ENCODE results near the gene NFKB2. TPM values are rescaled to one million over a fixed set of nuclear protein-coding genes. Genes with fewer than 3 reads are reported as not detected.

The NFKB2 gene
- total RNA-seq, 2 donors from 2014 or later: 7.3 to 15.6 TPM

- Histone ChIP-seq H3K4me1 (peaks cover 0 to 21% of the 10 kb centered on the region in 2 donors), H3K27ac (peak overlapping the region in 1 of 2 donors; percentile 48), H3K27me3 (no peaks in the 10 kb centered on the region), H3K9me3 (no peaks in the 10 kb centered on the region), H3K4me3 (no peak overlapping the region), H3K36me3 (no peaks in the 10 kb centered on the region)
- DNase-seq (ENCODE audit: low spot score): no peak
- no peak for TF ChIP-seq CTCF (IDR thresholded peaks at IDR 0.05)
Observed at GRCh38 chr10:102434394-102435132, 39.1 kb downstream of the NFKB2 start.

- DNase-seq (ENCODE audit: low spot score): no peak
- Histone ChIP-seq H3K27me3 (no peaks in the 10 kb centered on the region), H3K9me3 (no peaks in the 10 kb centered on the region), H3K36me3 (no peaks in the 10 kb centered on the region), H3K27ac (peak overlapping the region in 1 of 2 donors; percentile 48), H3K4me1 (peaks cover 0 to 21% of the 10 kb centered on the region in 2 donors), H3K4me3 (peak overlapping the region in 1 of 2 donors; percentile 24)
- TF ChIP-seq CTCF (IDR thresholded peaks at IDR 0.05): no peak
Observed at GRCh38 chr10:102435133-102435497, 39.6 kb downstream of the NFKB2 start.

- no peaks in the 10 kb centered on the region for H3K9me3 ChIP-seq
- peak overlapping the region in 1 of 2 donors; percentile 48 for H3K27ac ChIP-seq
- H3K4me3 ChIP-seq: peak overlapping the region in 1 of 2 donors; percentile 24
- no peaks in the 10 kb centered on the region for H3K36me3 ChIP-seq
- TF ChIP-seq CTCF (IDR thresholded peaks at IDR 0.05): no peak
- H3K27me3 ChIP-seq: no peaks in the 10 kb centered on the region
- H3K4me1 ChIP-seq: peaks cover 0 to 21% of the 10 kb centered on the region in 2 donors
- DNase-seq (ENCODE audit: low spot score): no peak
Observed at GRCh38 chr10:102435529-102436233, 40.2 kb downstream of the NFKB2 start.

- no peaks in the 10 kb centered on the region for H3K27me3 ChIP-seq
- no peaks in the 10 kb centered on the region for H3K36me3 ChIP-seq
- no peak overlapping the region for H3K4me3 ChIP-seq
- no peak for TF ChIP-seq CTCF (IDR thresholded peaks at IDR 0.05)
- DNase-seq (ENCODE audit: low spot score): no peak
- H3K27ac ChIP-seq: no peak overlapping the region
- H3K4me1 ChIP-seq: peaks cover 0 to 20% of the 10 kb centered on the region in 2 donors
- H3K9me3 ChIP-seq: no peaks in the 10 kb centered on the region
Observed at GRCh38 chr10:102436312-102436711, 40.8 kb downstream of the NFKB2 start.

GRCh38 chr10:102437515-102437914 is 42.0 kb downstream of the NFKB2 start:
- no peaks in the 10 kb centered on the region for H3K36me3 ChIP-seq
- no peak overlapping the region for H3K4me3 ChIP-seq
- no peaks in the 10 kb centered on the region for H3K27me3 ChIP-seq
- TF ChIP-seq CTCF (IDR thresholded peaks at IDR 0.05): no peak
- no peak for DNase-seq (ENCODE audit: low spot score)
- peaks cover 0 to 12% of the 10 kb centered on the region in 2 donors for H3K4me1 ChIP-seq
- H3K9me3 ChIP-seq: no peaks in the 10 kb centered on the region
- no peak overlapping the region for H3K27ac ChIP-seq
